Measurements from ENCODE around the gene KIAA1755. TPM values are rescaled to one million over a fixed set of nuclear protein-coding genes. Genes with fewer than 3 reads are reported as not detected.

The KIAA1755 gene
- total RNA-seq, 2 donors from 2014 or later: not detected

- ATAC-seq: no peak
These were observed 88.9 kb downstream of the KIAA1755 start for GRCh38 chr20:38171675-38172043.

GRCh38 chr20:38170826-38171674 is 89.5 kb downstream of the KIAA1755 start:
- no peak for ATAC-seq
- DNase-seq (ENCODE audit: low spot score): peak; percentile 28
- H3K9me3 Mint-ChIP-seq: no peaks in the 10 kb centered on the region
- H3K27ac Mint-ChIP-seq: peak overlapping the region in 1 of 2 donors; percentile 12
- H3K27me3 Mint-ChIP-seq: peaks cover 6 to 25% of the 10 kb centered on the region in 2 donors
- no peaks in the 10 kb centered on the region for H3K36me3 Mint-ChIP-seq
- H3K4me1 Mint-ChIP-seq (ENCODE audit: low read depth in 2 of 2): peaks cover 12 to 16% of the 10 kb centered on the region in 2 donors
- no peak overlapping the region for H3K4me3 Mint-ChIP-seq

More at GRCh38 chr20:38171675-38172043, 88.9 kb downstream of the KIAA1755 start:
- peaks cover 12 to 16% of the 10 kb centered on the region in 2 donors for H3K4me1 Mint-ChIP-seq (ENCODE audit: low read depth in 2 of 2)
- no peak overlapping the region for H3K27ac Mint-ChIP-seq
- no peaks in the 10 kb centered on the region for H3K9me3 Mint-ChIP-seq
- H3K4me3 Mint-ChIP-seq: no peak overlapping the region
- no peak for DNase-seq (ENCODE audit: low spot score)
- peaks cover 6 to 25% of the 10 kb centered on the region in 2 donors for H3K27me3 Mint-ChIP-seq
- H3K36me3 Mint-ChIP-seq: no peaks in the 10 kb centered on the region

- Mint-ChIP-seq H3K27me3 (peaks cover 6 to 31% of the 10 kb centered on the region in 2 donors), H3K4me1 (ENCODE audit: low read depth in 2 of 2) (peaks cover 16 to 23% of the 10 kb centered on the region in 2 donors), H3K4me3 (no peak overlapping the region), H3K27ac (peak overlapping the region in 1 of 2 donors; percentile 12), H3K9me3 (no peaks in the 10 kb centered on the region), H3K36me3 (no peaks in the 10 kb centered on the region)
- peak; percentile 12 for DNase-seq (ENCODE audit: low spot score)
- ATAC-seq: no peak
These were observed 90.2 kb downstream of the KIAA1755 start for GRCh38 chr20:38170219-38170825.

- ATAC-seq: no peak
- H3K36me3 Mint-ChIP-seq: no peaks in the 10 kb centered on the region
These were observed 90.8 kb downstream of the KIAA1755 start for GRCh38 chr20:38169636-38170193.

GRCh38 chr20:38168791-38169589 is 91.5 kb downstream of the KIAA1755 start:
- no peak overlapping the region for H3K4me3 Mint-ChIP-seq

More at GRCh38 chr20:38169636-38170193, 90.8 kb downstream of the KIAA1755 start:
- Mint-ChIP-seq H3K27ac (peak overlapping the region in 1 of 2 donors; percentile 12), H3K27me3 (peaks cover 6 to 31% of the 10 kb centered on the region in 2 donors), H3K4me3 (no peak overlapping the region), H3K9me3 (no peaks in the 10 kb centered on the region), H3K4me1 (ENCODE audit: low read depth in 2 of 2) (peaks cover 18 to 25% of the 10 kb centered on the region in 2 donors)
- peak; percentile 53 for DNase-seq (ENCODE audit: low spot score)

GRCh38 chr20:38167851-38168760 is 92.4 kb downstream of the KIAA1755 start:
- peak; percentile 63 for DNase-seq (ENCODE audit: low spot score)
- H3K27ac Mint-ChIP-seq: peak overlapping the region; percentile 70 to 81
- H3K4me1 Mint-ChIP-seq (ENCODE audit: low read depth in 2 of 2): peaks cover 18 to 25% of the 10 kb centered on the region in 2 donors
- H3K9me3 Mint-ChIP-seq: no peaks in the 10 kb centered on the region
- peak overlapping the region; percentile 12 for H3K4me3 Mint-ChIP-seq
- peaks cover 5 to 20% of the 10 kb centered on the region in 2 donors for H3K27me3 Mint-ChIP-seq
- no peaks in the 10 kb centered on the region for H3K36me3 Mint-ChIP-seq
- ATAC-seq: peak; percentile 55 to 69

More at GRCh38 chr20:38168791-38169589, 91.5 kb downstream of the KIAA1755 start:
- no peaks in the 10 kb centered on the region for H3K36me3 Mint-ChIP-seq
- ATAC-seq (no peak), DNase-seq (ENCODE audit: low spot score) (peak; percentile 51)
- no peaks in the 10 kb centered on the region for H3K9me3 Mint-ChIP-seq
- peak overlapping the region; percentile 70 to 81 for H3K27ac Mint-ChIP-seq
- peaks cover 18 to 25% of the 10 kb centered on the region in 2 donors for H3K4me1 Mint-ChIP-seq (ENCODE audit: low read depth in 2 of 2)
- peaks cover 6 to 24% of the 10 kb centered on the region in 2 donors for H3K27me3 Mint-ChIP-seq

- peak overlapping the region; percentile 70 to 81 for H3K27ac Mint-ChIP-seq
- DNase-seq (ENCODE audit: low spot score): no peak
- H3K4me3 Mint-ChIP-seq: no peak overlapping the region
- no peak for ATAC-seq
- peaks cover 18 to 25% of the 10 kb centered on the region in 2 donors for H3K4me1 Mint-ChIP-seq (ENCODE audit: low read depth in 2 of 2)
- no peaks in the 10 kb centered on the region for H3K36me3 Mint-ChIP-seq
- H3K9me3 Mint-ChIP-seq: no peaks in the 10 kb centered on the region
- H3K27me3 Mint-ChIP-seq: peaks cover 3 to 17% of the 10 kb centered on the region in 2 donors
These were observed 93.1 kb downstream of the KIAA1755 start for GRCh38 chr20:38167328-38167850.

GRCh38 chr20:38166703-38167233 is 93.8 kb downstream of the KIAA1755 start:
- H3K9me3 Mint-ChIP-seq: no peaks in the 10 kb centered on the region
- H3K4me3 Mint-ChIP-seq: no peak overlapping the region
- no peak overlapping the region for H3K27ac Mint-ChIP-seq
- H3K4me1 Mint-ChIP-seq (ENCODE audit: low read depth in 2 of 2): peaks cover 18 to 25% of the 10 kb centered on the region in 2 donors
- DNase-seq (ENCODE audit: low spot score) (no peak), ATAC-seq (no peak)
- peaks cover 3 to 11% of the 10 kb centered on the region in 2 donors for H3K27me3 Mint-ChIP-seq
- H3K36me3 Mint-ChIP-seq: no peaks in the 10 kb centered on the region

- peaks cover 18 to 25% of the 10 kb centered on the region in 2 donors for H3K4me1 Mint-ChIP-seq (ENCODE audit: low read depth in 2 of 2)
- peak overlapping the region; percentile 68 for H3K4me3 Mint-ChIP-seq
- no peaks in the 10 kb centered on the region for H3K9me3 Mint-ChIP-seq
- no peak for ATAC-seq
- no peaks in the 10 kb centered on the region for H3K36me3 Mint-ChIP-seq
- H3K27ac Mint-ChIP-seq: peak overlapping the region in 1 of 2 donors; percentile 66
- DNase-seq (ENCODE audit: low spot score): no peak
- H3K27me3 Mint-ChIP-seq: peaks cover 3 to 8% of the 10 kb centered on the region in 2 donors
These were observed 94.4 kb downstream of the KIAA1755 start for GRCh38 chr20:38165966-38166702.

- Mint-ChIP-seq H3K27me3 (peaks cover 0 to 8% of the 10 kb centered on the region in 2 donors), H3K9me3 (no peaks in the 10 kb centered on the region), H3K27ac (peak within 1 kb of the TSS in 1 of 2 donors; percentile 66), H3K36me3 (no peaks in the 10 kb centered on the region), H3K4me3 (peak within 1 kb of the TSS; percentile 68), H3K4me1 (ENCODE audit: low read depth in 2 of 2) (peaks cover 18 to 25% of the 10 kb centered on the region in 2 donors)
- peak; percentile 85 for DNase-seq (ENCODE audit: low spot score)
- peak; percentile 88 to 95 for ATAC-seq
These were observed 95.2 kb downstream of the KIAA1755 start, which contains the start of gene TGM2 for GRCh38 chr20:38165089-38165965. TSS of gene TGM2 (minus strand) at chr20:38165270. CDS start at chr20:38165198, 72 bp downstream.

All from natural killer cell treated with Interleukin-12 subunit alpha and Interleukin-12 subunit beta and Interleukin-15 and Interleukin-18, amount 100 ng/mL, for 72 hours (primary cell).